Measurements from ENCODE around the gene TFAP2B.

DNA sequence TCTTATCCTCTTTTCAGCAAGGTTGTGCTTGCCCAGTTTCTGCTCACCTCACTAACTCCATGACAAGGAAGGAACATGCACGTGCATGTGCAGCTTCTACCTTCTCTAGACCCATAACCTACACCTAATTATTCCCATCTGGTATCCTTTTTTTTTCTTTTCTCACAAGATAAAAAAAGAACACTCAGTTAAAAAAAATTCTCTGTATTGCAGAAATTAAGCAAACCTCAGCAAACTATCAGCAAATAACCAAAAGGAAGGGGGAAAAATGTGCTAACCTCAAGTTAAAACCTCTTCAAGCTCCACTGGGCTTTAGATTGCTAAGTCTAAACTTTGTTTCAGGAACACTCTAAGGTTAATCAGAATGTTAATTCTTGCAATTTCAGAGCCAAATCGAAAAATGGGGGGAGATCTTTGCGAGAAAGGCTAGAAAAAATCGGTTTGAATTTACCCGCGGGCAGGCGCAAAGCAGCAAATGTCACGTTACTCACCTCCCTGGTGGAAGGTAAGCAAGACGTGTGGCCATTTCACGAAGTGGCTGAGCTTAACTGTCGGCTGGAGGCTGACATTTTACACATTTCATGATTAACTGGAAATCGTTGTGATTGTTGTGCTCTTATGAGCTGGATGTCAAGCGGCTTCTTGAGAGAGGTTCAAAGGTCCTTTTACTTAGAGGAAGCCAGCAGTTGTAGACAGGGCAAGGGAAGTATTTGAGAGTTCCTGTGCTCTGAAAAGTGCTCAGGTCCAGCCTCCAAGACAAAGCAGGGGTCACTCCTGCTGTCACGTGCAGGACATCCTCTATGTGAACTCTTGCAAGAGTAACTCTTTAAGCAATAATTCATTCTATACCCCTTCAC, 19.1 kb downstream of the TFAP2B start:
- TF ChIP-seq POLR2AphosphoS5 (IDR thresholded peaks at IDR 0.05; ENCODE audit: low read depth, low read length), result no peak
- TF ChIP-seq POLR2A (IDR thresholded peaks at IDR 0.05; ENCODE audit: low read depth, low read length), result no peak

Data from GM12892 (cell line).